Lung (tissue), 12 donors: ENCODE results near the gene TYMS. TPM values are rescaled to one million over a fixed set of nuclear protein-coding genes. Genes with fewer than 3 reads are reported as not detected.

Experiments used
- ATAC-seq: fragments of 200-7000 bp; cut with Tn5 transposase; one replicate; pipeline ENCODE4 v1.9.1; 2020; ENCODE audit warnings: moderate number of reproducible peaks; ENCODE audit not compliant: insufficient read depth, low FRiP score
- DNase-seq, 3 donors: peaks; one replicate each; pipeline ENCODE4 v3.0.0-alpha.2; 2013 to 2017
- H3K27ac ChIP-seq, 2 donors: one replicate each; pipeline ENCODE4 v1.5.1; 2013; ENCODE audit warnings: mild to moderate bottlenecking in 2 of 2, moderate library complexity in 2 of 2, control low read depth in 1 of 2, inconsistent platforms in 1 of 2, low read depth in 1 of 2, low read length in 1 of 2
- H3K27me3 ChIP-seq, 3 donors: one replicate each; pipeline ENCODE4 v1.5.1; 2013; ENCODE audit warnings: low read length in 2 of 3; ENCODE audit not compliant: control insufficient read depth in 3 of 3, insufficient read depth in 3 of 3
- H3K36me3 ChIP-seq, 4 donors: one replicate each; pipeline ENCODE4 v1.5.1; 2013; ENCODE audit warnings: low read length in 4 of 4, mild to moderate bottlenecking in 1 of 4, moderate library complexity in 1 of 4; ENCODE audit not compliant: control insufficient read depth in 4 of 4, insufficient read depth in 4 of 4
- H3K4me1 ChIP-seq, 5 donors: one replicate each; pipeline ENCODE4 v1.5.1; 2013; ENCODE audit warnings: low read length in 5 of 5, mild to moderate bottlenecking in 2 of 5, moderate library complexity in 1 of 5; ENCODE audit not compliant: control insufficient read depth in 5 of 5, insufficient read depth in 5 of 5
- H3K4me3 ChIP-seq: one replicate; pipeline ENCODE4 v1.5.1; 2013; ENCODE audit warnings: mild to moderate bottlenecking, control low read depth, moderate library complexity
- H3K9ac ChIP-seq, 2 donors: one replicate each; pipeline ENCODE4 v1.5.1; 2013; ENCODE audit warnings: low read length in 2 of 2, control low read depth in 1 of 2; ENCODE audit not compliant: insufficient read depth in 1 of 2
- H3K9me3 ChIP-seq, 4 donors: one replicate each; pipeline ENCODE4 v1.5.1; 2013; ENCODE audit warnings: low read length in 3 of 4, mild to moderate bottlenecking in 1 of 4, moderate library complexity in 1 of 4; ENCODE audit not compliant: control insufficient read depth in 4 of 4, insufficient read depth in 3 of 4
- WGBS, 2 donors: extraction: QIAGEN DNeasy Blood & Tissue Kit; methylation state at CpG; one replicate each; pipeline ENCODE4 v1.1.7; 2013; 5-methylcytosine and 5-hydroxymethylcytosine counted together
- polyA plus RNA-seq, 2 donors: library from polyadenylated mRNA; stranded (reverse); fragments of 200-250 nt; gene quantifications; one replicate each; pipeline ENCODE4 v1.2.1, GENCODE V29; 2013
- total RNA-seq, 2 donors: library from RNA; depleted of rRNA in 1 of 2; stranded (reverse); fragments of >200 nt in 1 of 2; gene quantifications; one replicate each; pipeline ENCODE4 v1.2.1, GENCODE V29; 2014 to 2021
- TF ChIP-seq, protein P1 (sequence below): IDR thresholded peaks from 2 replicates; pipeline ENCODE4 v1.5.1; 2012; ENCODE audit warnings: mild to moderate bottlenecking; ENCODE audit errors: control extremely low read depth, extremely low read depth
- donor health status: control.
- donor health status: control.
- donor health status: Bipolar disorder and iron deficiency.
- donor health status: healthy.
- donor health status: DM: yes; HTN: yes; CAD: no.

The TYMS gene
- total and polyA plus RNA-seq, 4 donors = 5.8 to 23.4 (median 8.2) TPM

- H3K9me3 ChIP-seq = no peaks in the 10 kb centered on the region
- DNase-seq (no peak), ATAC-seq (no peak)
- TF ChIP-seq, protein P1, sequence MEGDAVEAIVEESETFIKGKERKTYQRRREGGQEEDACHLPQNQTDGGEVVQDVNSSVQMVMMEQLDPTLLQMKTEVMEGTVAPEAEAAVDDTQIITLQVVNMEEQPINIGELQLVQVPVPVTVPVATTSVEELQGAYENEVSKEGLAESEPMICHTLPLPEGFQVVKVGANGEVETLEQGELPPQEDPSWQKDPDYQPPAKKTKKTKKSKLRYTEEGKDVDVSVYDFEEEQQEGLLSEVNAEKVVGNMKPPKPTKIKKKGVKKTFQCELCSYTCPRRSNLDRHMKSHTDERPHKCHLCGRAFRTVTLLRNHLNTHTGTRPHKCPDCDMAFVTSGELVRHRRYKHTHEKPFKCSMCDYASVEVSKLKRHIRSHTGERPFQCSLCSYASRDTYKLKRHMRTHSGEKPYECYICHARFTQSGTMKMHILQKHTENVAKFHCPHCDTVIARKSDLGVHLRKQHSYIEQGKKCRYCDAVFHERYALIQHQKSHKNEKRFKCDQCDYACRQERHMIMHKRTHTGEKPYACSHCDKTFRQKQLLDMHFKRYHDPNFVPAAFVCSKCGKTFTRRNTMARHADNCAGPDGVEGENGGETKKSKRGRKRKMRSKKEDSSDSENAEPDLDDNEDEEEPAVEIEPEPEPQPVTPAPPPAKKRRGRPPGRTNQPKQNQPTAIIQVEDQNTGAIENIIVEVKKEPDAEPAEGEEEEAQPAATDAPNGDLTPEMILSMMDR = no peak
- no peak overlapping the region for H3K9ac ChIP-seq
- H3K36me3 ChIP-seq = peaks cover 13 to 33% (median 25%) of the 10 kb centered on the region in 4 donors
- WGBS, 2 donors = 89 to 95% methylated on average over 8 of the region's 8 CpGs
- no peaks in the 10 kb centered on the region for H3K4me1 ChIP-seq
- H3K27me3 ChIP-seq = no peaks in the 10 kb centered on the region
- H3K4me3 ChIP-seq = no peak overlapping the region
- no peak overlapping the region for H3K27ac ChIP-seq
These were observed 11.6 kb downstream of the TYMS start for GRCh38 chr18:669077-669476.

DNA sequence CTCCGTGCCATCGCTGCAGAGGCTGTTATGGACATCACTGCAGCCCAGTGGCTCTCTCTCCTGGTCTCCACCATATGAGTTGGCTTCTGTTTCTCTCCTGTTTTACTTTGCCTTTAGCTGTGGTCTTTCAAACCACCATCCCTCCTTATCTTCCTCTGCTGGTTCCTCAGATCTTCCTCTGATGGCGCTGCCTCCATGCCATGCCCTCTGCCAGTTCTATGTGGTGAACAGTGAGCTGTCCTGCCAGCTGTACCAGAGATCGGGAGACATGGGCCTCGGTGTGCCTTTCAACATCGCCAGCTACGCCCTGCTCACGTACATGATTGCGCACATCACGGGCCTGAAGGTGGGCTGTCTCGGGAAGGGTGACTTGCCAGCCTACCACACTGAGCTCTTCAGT is 13.1 kb downstream of the TYMS start:
- TF ChIP-seq, protein P1 = no peak
- H3K4me1 ChIP-seq = no peaks in the 10 kb centered on the region
- no peak for DNase-seq
- no peak for ATAC-seq
- no peak overlapping the region for H3K9ac ChIP-seq
- H3K27ac ChIP-seq = no peak overlapping the region
- H3K27me3 ChIP-seq = no peaks in the 10 kb centered on the region
- H3K9me3 ChIP-seq = no peaks in the 10 kb centered on the region
- WGBS, 2 donors = 91 to 94% methylated on average over 11 of the region's 11 CpGs
- H3K36me3 ChIP-seq = peaks cover 17 to 33% (median 29%) of the 10 kb centered on the region in 4 donors
- no peak overlapping the region for H3K4me3 ChIP-seq

GRCh38 chr18:671405-671804 is 14.0 kb downstream of the TYMS start:
- DNase-seq = no peak
- TF ChIP-seq, protein P1 = no peak
- Histone ChIP-seq H3K36me3 (peaks cover 22 to 30% (median 28%) of the 10 kb centered on the region in 4 donors), H3K9me3 (no peaks in the 10 kb centered on the region), H3K4me1 (no peaks in the 10 kb centered on the region), H3K9ac (no peak overlapping the region), H3K27ac (no peak overlapping the region), H3K4me3 (no peak overlapping the region), H3K27me3 (no peaks in the 10 kb centered on the region)
- 95 to 97% methylated on average over 1 of the region's 1 CpG for WGBS, 2 donors
- no peak for ATAC-seq

- no peaks in the 10 kb centered on the region for H3K9me3 ChIP-seq
- ATAC-seq (no peak), DNase-seq (no peak)
- H3K4me1 ChIP-seq = no peaks in the 10 kb centered on the region
- no peaks in the 10 kb centered on the region for H3K27me3 ChIP-seq
- no peak overlapping the region for H3K27ac ChIP-seq
- 77 to 80% methylated on average over 3 of the region's 3 CpGs for WGBS, 2 donors
- TF ChIP-seq, protein P1 = no peak
- H3K9ac ChIP-seq = no peak overlapping the region
- H3K36me3 ChIP-seq = peaks cover 29 to 33% (median 32%) of the 10 kb centered on the region in 4 donors
- no peak overlapping the region for H3K4me3 ChIP-seq
These were observed 15.9 kb downstream of the TYMS start for GRCh38 chr18:673317-673716.
